KMS-11 (cell line): Measurements from ENCODE around the gene USP24.
"Not testable (repeated sequence)": the region's sequence is repeated elsewhere in the genome, so short reads cannot be mapped to it uniquely, and the experiment has no call there.

Experiments used
- H2AFZ ChIP-seq: fragments of 200-600 bp; sonication (generic); 2 replicates; pipeline ENCODE4 v1.6.1; 2016; ENCODE audit warnings: antibody characterized with exemption, mixed run types, low read depth
- H3K27ac ChIP-seq: fragments of 200-600 bp; sonication (generic); 2 replicates; pipeline ENCODE4 v1.6.1; 2016; ENCODE audit warnings: mild to moderate bottlenecking, mixed run types
- H3K27me3 ChIP-seq: fragments of 200-600 bp; sonication (generic); 2 replicates; pipeline ENCODE4 v1.6.1; 2017; ENCODE audit warnings: mild to moderate bottlenecking, low read depth, mixed run types, moderate library complexity; ENCODE audit not compliant: insufficient read depth
- H3K36me3 ChIP-seq: fragments of 200-600 bp; sonication (generic); 2 replicates; pipeline ENCODE4 v1.6.1; 2017; ENCODE audit warnings: mild to moderate bottlenecking, mixed run types; ENCODE audit not compliant: insufficient read depth
- H3K4me1 ChIP-seq: fragments of 200-600 bp; sonication (generic); 2 replicates; pipeline ENCODE4 v1.6.1; 2016; ENCODE audit warnings: mild to moderate bottlenecking, low read depth, mixed run types; ENCODE audit not compliant: poor library complexity, severe bottlenecking
- H3K4me2 ChIP-seq: fragments of 200-600 bp; sonication (generic); 2 replicates; pipeline ENCODE4 v1.7.0; 2016; ENCODE audit warnings: mild to moderate bottlenecking, mixed run types
- H3K4me3 ChIP-seq: fragments of 200-600 bp; sonication (generic); IDR thresholded peaks from 2 replicates; pipeline ENCODE4 v1.6.1; 2017; ENCODE audit warnings: low read depth, low read length, mixed read lengths; ENCODE audit not compliant: insufficient read depth
- H3K79me2 ChIP-seq: fragments of 200-600 bp; sonication (generic); 2 replicates; pipeline ENCODE4 v1.6.1; 2016; ENCODE audit warnings: low read depth, mixed run types; ENCODE audit not compliant: insufficient read depth
- H3K9ac ChIP-seq: fragments of 200-600 bp; sonication (generic); 2 replicates; pipeline ENCODE4 v1.6.1; 2016; ENCODE audit warnings: mild to moderate bottlenecking, mixed run types
- H4K20me1 ChIP-seq: fragments of 200-600 bp; sonication (generic); 2 replicates; pipeline ENCODE4 v1.6.1; 2016; ENCODE audit warnings: mild to moderate bottlenecking, mixed run types; ENCODE audit not compliant: insufficient read depth
- CTCF ChIP-seq: fragments of 200-600 bp; sonication (generic); conservative IDR thresholded peaks from 2 replicates; pipeline ENCODE4 v1.6.1; 2017; ENCODE audit warnings: low read depth, mild to moderate bottlenecking, antibody characterized with exemption, low read length, moderate library complexity, mixed read lengths

USP24 gene

GRCh38 chr1:55200667-55201066 is 14.5 kb downstream of the USP24 start:
- H3K79me2 ChIP-seq: no peaks in the 10 kb centered on the region
- no peaks in the 10 kb centered on the region for H4K20me1 ChIP-seq
- H3K36me3 ChIP-seq: no peaks in the 10 kb centered on the region
- H2AFZ ChIP-seq: no peak overlapping the region
- no peak overlapping the region for H3K4me3 ChIP-seq
- no peak overlapping the region for H3K4me2 ChIP-seq
- no peak overlapping the region for H3K27ac ChIP-seq
- H3K4me1 ChIP-seq: peaks cover 20% of the 10 kb centered on the region
- no peak for TF ChIP-seq CTCF
- no peak overlapping the region for H3K9ac ChIP-seq
- no peaks in the 10 kb centered on the region for H3K27me3 ChIP-seq

GRCh38 chr1:55199735-55200134 is 15.4 kb downstream of the USP24 start:
- H3K4me1 ChIP-seq: peaks cover 14% of the 10 kb centered on the region
- not testable (repeated sequence) for H3K27ac ChIP-seq, H3K4me2 ChIP-seq, H3K27me3 ChIP-seq, H3K36me3 ChIP-seq, H3K9ac ChIP-seq, H2AFZ ChIP-seq, H3K79me2 ChIP-seq, H3K4me3 ChIP-seq, H4K20me1 ChIP-seq

GRCh38 chr1:55198044-55198443 is 17.1 kb downstream of the USP24 start:
- H3K27me3 ChIP-seq: no peaks in the 10 kb centered on the region
- no peak overlapping the region for H3K4me3 ChIP-seq
- no peaks in the 10 kb centered on the region for H3K36me3 ChIP-seq
- no peak overlapping the region for H3K9ac ChIP-seq
- H4K20me1 ChIP-seq: no peaks in the 10 kb centered on the region
- H3K4me1 ChIP-seq: peaks cover 10% of the 10 kb centered on the region
- H3K79me2 ChIP-seq: no peaks in the 10 kb centered on the region
- no peak overlapping the region for H2AFZ ChIP-seq
- TF ChIP-seq CTCF: no peak
- no peak overlapping the region for H3K4me2 ChIP-seq
- no peak overlapping the region for H3K27ac ChIP-seq

- H3K36me3 ChIP-seq: no peaks in the 10 kb centered on the region
Measured at GRCh38 chr1:55197099-55197498, 18.1 kb downstream of the USP24 start.

More at GRCh38 chr1:55197099-55197498, 18.1 kb downstream of the USP24 start:
- Histone ChIP-seq H3K4me1 (peaks cover 10% of the 10 kb centered on the region), H3K27ac (no peak overlapping the region), H3K27me3 (no peaks in the 10 kb centered on the region), H3K9ac (no peak overlapping the region), H3K4me3 (no peak overlapping the region), H2AFZ (no peak overlapping the region), H3K4me2 (no peak overlapping the region), H4K20me1 (no peaks in the 10 kb centered on the region), H3K79me2 (no peaks in the 10 kb centered on the region)
- no peak for TF ChIP-seq CTCF
